ENCODE results near the gene RNF186. TPM values are rescaled to one million over a fixed set of nuclear protein-coding genes. Genes with fewer than 3 reads are reported as not detected.

The RNF186 gene
- total and polyA plus RNA-seq, 2 of the 13 experiments (the other 11 are each of a cell fraction or from before 2014, with no cell fraction given): 0.07 to 0.20 TPM

- TF ChIP-seq ELF4 (CRISPR knock-in tag; IDR thresholded peaks at IDR 0.05; ENCODE audit: borderline replicate concordance): no peak; the same call in 1 of the 2 replicates
- TF ChIP-seq, protein P1, sequence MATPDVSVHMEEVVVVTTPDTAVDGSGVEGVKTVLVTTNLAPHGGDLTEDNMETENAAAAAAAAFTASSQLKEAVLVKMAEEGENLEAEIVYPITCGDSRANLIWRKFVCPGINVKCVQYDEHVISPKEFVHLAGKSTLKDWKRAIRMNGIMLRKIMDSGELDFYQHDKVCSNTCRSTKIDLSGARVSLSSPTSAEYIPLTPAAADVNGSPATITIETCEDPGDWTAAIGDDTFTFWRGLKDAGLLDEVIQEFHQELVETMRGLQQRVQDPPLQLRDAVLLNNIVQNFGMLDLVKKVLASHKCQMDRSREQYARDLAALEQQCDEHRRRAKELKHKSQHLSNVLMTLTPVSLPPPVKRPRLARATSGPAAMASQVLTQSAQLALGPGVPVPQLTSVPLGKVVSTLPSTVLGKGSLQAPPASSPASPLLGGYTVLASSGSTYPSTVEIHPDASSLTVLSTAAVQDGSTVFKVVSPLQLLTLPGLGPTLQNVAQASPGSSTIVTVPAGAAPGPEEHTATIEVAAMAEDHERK (CRISPR knock-in tag; IDR thresholded peaks at IDR 0.05; ENCODE audit: low read depth): no peak
- TF ChIP-seq ZEB1 (IDR thresholded peaks at IDR 0.05; ENCODE audit: insufficient replicate concordance, low read depth): no peak
- TF ChIP-seq, protein P2, sequence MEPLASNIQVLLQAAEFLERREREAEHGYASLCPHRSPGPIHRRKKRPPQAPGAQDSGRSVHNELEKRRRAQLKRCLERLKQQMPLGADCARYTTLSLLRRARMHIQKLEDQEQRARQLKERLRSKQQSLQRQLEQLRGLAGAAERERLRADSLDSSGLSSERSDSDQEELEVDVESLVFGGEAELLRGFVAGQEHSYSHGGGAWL (CRISPR knock-in tag; IDR thresholded peaks at IDR 0.05): no peak
- TF ChIP-seq U2AF1 (optimal IDR thresholded peaks at IDR 0.05; ENCODE audit: low read depth, low read length): no peak
- no peak; the same call in 1 of the 2 replicates for TF ChIP-seq NR0B2 (CRISPR knock-in tag; IDR thresholded peaks at IDR 0.05)
- TF ChIP-seq MTA1 (CRISPR knock-in tag; IDR thresholded peaks at IDR 0.05; ENCODE audit: borderline replicate concordance): no peak
- no peak for TF ChIP-seq ZNF451 (CRISPR knock-in tag; IDR thresholded peaks at IDR 0.05)
- TF ChIP-seq, protein P3, sequence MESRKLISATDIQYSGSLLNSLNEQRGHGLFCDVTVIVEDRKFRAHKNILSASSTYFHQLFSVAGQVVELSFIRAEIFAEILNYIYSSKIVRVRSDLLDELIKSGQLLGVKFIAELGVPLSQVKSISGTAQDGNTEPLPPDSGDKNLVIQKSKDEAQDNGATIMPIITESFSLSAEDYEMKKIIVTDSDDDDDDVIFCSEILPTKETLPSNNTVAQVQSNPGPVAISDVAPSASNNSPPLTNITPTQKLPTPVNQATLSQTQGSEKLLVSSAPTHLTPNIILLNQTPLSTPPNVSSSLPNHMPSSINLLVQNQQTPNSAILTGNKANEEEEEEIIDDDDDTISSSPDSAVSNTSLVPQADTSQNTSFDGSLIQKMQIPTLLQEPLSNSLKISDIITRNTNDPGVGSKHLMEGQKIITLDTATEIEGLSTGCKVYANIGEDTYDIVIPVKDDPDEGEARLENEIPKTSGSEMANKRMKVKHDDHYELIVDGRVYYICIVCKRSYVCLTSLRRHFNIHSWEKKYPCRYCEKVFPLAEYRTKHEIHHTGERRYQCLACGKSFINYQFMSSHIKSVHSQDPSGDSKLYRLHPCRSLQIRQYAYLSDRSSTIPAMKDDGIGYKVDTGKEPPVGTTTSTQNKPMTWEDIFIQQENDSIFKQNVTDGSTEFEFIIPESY (CRISPR knock-in tag; IDR thresholded peaks at IDR 0.05): no peak
- no peak for TF ChIP-seq ZNF557 (CRISPR knock-in tag; IDR thresholded peaks at IDR 0.05)
- no peak for TF ChIP-seq ZIK1 (CRISPR knock-in tag; IDR thresholded peaks at IDR 0.05; ENCODE audit: borderline replicate concordance, low read depth)
- TF ChIP-seq RXRA (CRISPR knock-in tag; IDR thresholded peaks at IDR 0.05): no peak; the same call in 1 of the 2 replicates
- TF ChIP-seq HNRNPH1 (optimal IDR thresholded peaks at IDR 0.05; ENCODE audit: low read depth, low read length): no peak
- no peak for TF ChIP-seq ZNF646 (CRISPR knock-in tag; IDR thresholded peaks at IDR 0.05)
- 0 out of 2 replicates have a peak, but pooled peaks have one; percentile 34 for TF ChIP-seq ZNF558 (CRISPR knock-in tag; IDR thresholded peaks at IDR 0.05; ENCODE audit: borderline replicate concordance)
These were observed 14.8 kb downstream of the RNF186 start (continued) for GRCh38 chr1:19800076-19800804.

Data from HepG2 (cell line).